Activated CD8-positive, alpha-beta memory T cell treated with anti-CD3 and anti-CD28 coated beads for 4 hours (primary cell): Measurements from ENCODE around the gene ACACB.

Source experiments
- DNase-seq, 2 donors: peaks; one replicate each; pipeline ENCODE4 v3.0.0-alpha.2; 2020; ENCODE audit warnings: low read depth in 2 of 2

ACACB gene

DNA sequence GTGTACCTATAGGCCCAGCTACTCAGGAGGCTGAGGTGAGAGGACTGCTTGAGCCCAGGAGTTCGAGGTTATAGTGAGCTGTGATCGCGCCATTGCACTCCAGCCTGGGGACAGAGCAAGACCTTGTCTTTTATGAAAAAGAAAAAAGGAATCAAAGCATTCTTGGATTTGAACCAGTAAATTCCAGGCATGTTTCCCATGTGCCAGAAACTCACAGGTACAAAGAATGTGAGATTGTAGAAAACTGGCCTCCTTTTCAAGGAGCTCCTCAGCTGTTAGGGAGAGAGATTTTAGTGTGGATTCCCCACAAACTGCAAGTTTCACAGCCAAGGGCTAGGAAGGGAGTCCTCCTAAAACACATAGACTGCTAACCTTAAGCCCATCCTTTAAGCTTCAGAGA lies 97.7 kb downstream of the ACACB start:
- DNase-seq, result no peak

DNA sequence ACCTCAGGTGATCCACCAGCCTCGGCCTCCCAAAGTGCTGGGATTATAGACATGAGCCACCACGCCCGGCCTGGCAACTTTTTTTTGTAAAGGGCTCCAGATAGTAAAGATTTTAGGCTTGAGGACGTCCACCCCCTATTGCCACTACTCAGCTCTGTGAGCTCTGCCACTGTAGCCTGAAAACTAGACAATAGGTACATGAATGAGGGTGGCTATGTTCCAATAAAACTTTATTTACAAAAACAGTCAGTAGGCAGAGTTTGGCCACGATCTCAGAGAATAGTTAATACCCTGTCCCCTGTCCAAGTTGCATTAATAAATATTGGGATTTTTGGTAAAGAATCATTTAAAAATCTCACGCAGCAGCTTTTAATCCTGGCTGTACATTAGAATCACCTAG lies 102.6 kb downstream of the ACACB start:
- DNase-seq, result no peak

DNA sequence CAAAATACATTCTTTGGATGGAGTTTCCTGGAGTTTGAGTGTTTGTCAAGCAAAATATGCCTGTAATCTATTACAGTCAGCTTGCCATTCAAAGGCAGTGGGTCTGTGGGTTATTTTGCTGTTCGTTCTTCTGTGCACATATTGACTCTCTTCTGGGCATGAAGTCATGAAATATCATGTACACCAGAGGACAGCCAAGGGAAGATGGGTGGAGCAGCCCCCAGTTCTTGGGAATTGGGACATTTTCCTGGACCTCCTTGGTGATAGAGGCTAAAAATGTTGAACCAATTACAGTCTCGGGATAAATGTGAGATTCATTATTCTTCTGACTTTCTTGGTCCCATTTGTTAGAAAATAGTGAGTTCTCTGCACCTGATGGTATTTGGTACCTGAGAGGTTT lies 103.6 kb downstream of the ACACB start:
- no peak for DNase-seq

DNA sequence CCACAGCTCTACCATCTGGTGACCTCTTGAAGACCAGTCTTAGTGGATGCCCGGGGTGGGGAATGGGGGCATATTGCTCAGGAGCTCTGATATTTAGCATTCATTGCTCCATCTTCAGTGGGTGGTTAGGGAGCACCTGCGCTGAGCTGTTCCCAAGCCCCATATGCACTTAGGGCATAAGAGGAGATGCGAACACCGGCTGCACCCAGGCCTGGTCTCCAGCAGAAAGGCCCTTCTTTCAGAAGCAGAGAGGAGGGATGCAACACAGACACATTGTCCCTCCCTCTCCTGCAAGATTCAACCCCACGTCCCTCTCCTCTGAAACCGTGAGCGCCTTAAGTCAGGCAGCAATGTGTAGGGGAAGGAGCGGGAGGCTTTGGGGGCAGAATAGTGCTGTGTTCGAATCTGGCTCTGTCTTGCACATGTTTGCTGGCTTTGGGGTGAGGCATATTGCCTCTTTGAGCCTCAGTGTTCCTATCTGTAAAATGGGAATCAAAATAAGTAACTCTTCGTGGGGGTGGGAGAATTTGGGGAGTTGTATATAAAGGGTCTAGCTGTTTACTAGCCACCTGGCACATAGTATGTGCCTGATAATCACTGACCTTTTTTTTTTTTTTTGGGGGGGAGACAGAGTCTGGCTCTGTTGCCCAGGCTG lies 105.0 kb downstream of the ACACB start:
- no peak for DNase-seq

DNA sequence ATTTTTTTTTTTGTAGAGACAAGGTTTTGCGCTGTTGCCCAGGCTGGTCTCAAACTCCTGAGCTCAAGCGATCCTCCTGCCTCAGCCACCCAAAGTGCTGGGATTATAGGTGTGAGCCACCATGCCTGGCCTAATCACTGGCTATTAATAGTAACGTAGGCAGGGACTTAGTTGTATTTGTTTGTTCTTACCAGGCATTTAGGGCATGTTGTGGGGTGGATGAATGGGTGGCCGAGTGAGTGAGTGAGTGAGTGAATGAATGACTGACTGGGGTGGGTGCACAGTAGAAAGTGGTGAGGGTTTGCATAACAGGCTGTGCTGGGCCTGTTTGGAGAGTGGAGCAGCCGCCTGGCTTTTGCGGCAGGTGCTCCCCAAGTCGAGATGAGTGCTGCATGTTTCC lies 105.7 kb downstream of the ACACB start:
- DNase-seq, result no peak

DNA sequence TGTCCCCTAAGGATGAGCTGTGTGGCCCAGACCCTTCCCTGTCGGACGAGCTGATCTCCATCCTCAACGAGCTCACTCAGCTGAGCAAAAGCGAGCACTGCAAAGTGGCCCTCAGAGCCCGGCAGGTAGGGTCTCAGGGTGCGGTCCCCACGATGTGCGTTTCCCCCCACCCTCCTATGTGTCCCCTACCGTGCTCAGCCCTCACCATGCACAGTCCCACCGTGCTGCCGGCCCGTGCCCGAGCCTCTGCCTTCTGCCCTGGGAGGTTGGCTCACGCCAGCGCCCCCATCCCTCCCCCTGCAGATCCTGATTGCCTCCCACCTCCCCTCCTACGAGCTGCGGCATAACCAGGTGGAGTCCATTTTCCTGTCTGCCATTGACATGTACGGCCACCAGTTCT lies 106.1 kb downstream of the ACACB start:
- no peak for DNase-seq

DNA sequence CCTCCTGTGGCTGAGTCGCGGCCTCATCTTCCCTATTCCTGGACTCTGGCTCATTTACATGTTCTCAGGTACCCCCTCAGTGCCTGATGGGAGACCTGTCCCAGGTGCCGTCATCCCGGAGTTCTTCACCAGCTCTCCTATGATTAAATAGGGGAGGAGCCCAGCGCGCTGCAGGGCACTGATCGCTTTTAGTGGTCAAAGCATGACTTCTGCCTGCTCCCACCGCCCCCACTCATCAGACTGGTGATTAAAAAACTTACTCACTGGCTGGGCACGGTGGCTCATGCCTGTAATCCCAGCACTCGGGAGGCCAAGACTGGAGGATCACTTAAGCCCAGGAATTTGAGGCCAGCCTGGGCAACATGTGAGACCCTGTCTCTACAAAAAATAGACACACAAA lies 106.8 kb downstream of the ACACB start:
- DNase-seq, result no peak

DNA sequence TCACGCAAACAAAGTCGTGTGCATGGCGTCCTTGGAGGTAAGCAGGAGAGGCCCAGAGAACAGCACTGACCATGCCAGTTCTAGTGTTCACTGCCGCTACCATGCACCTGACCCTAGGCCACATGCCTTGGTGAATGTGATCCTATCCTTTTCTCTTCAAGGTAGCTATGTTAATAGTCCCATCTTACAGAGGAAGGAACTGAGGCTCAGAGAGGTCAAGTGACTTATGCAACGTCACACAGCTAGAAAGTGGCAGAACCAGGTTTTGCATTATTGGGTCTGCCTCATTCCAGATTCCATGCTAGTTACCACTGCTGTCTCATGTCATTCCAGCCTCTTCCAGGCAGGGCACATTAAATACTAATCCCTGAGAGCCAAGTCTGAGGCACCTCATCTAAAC lies 107.5 kb downstream of the ACACB start:
- DNase-seq, result no peak

DNA sequence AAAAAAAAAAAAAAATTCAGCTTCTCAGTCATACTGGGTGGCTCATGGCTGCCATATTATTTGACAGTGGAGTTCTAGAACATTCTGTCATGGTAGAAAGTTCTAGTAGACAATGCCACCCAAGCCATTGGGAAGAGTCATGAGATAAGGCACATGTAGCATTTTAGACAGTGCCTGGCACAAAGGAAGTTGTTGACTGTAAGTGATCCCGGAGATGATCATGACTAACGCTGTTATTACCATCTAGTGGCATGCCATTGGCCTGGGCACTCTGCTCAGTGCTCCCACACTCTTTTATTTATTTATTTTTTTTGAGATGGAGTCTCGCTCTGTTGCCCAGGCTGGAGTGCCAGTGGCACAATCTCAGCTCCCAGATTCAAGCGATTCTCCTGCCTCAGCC lies 112.3 kb downstream of the ACACB start:
- no peak for DNase-seq

DNA sequence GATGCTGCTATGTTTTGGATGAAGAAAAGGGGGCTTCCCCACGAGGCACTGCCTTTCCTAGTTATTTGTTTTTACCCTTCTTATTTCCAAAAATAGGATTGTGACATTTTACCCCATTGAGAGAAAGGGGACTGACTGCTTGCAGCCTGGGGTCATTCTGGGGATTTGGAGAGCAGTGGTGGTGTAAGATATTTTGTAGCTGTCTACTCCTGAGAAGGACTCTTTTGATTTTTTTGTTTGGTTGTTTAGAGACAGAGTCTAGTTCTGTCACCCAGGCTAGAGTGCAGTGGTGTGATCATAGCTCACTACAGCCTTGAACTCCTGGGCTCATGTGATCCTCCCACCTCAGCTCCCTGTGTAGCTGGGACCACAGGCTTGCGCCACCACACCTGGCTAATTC lies 113.8 kb downstream of the ACACB start:
- DNase-seq, result no peak

DNA sequence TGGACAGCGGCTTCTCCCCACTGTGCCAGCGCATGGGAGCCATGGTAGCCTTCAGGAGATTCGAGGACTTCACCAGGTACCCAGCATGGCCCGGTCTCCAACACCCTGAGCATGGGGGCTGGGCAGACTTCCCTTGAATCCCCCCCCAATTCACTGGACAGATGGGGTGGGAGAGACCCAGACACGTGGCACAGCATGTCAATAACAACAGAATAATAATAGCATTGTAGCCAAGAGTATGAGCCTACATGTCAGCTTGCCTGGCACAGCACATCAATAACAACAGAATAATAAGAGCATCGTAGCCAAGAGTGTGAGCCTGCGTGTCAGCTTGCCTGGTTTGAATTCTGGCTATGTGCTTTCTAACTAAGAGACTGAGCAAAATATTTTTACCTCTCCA lies 116.3 kb downstream of the ACACB start:
- no peak for DNase-seq

DNA sequence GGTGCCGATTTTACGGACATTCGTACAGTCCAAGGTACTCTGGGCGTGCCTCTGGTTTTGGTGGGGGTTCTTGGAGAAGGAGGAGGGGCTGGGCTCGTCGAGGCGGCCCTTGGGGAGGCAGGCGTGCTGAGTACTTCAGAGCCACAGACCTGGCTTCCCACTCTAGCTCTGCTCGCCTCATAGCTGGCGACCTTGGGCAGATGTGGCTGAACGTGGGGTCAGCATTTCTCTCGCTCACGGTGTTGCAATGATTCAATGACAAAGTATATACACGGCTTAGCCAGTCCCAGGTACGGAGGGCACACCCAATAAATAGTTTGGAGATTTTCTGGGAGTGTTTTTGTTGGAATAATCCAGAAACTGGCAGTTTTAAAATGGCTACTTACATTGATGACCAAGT lies 117.6 kb downstream of the ACACB start:
- DNase-seq, result no peak

DNA sequence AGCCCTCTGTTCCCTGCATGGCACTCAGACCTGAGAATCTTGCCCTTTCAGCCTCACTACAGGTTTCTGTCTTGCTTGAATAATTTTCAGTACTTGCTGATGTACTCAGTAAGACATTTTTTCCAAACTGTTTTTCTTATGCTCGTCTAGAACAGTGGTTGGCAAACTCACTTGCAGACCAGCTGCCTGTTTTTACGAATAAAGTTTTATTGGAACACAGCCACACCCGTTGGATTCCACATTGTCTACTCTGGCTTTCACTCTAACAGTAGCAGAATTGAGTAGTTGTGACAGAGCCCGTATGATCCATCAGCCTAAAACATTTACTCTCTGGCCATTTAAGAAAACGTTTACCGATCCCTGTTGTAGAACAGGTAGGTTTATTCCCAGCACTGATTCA lies 119.9 kb downstream of the ACACB start:
- no peak for DNase-seq

DNA sequence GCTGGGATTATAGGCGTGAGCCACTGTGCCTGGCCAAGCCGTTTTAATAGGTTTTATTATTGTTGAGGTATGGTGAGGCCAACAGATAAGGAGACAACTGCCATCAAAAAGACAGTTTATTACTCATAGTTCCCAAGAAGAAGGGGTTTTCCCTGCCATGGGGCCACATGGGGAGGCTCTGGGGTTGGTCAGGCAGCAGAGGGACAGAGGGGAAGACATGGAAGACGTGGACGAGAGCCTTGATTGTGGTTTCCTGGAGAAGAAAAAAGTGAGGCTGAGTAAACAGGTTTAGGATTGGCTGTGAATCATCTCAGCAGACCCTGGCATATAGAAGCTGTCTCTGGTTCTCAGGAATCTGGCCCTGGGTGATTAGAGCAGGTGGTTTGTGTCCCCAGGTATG lies 122.8 kb downstream of the ACACB start:
- no peak for DNase-seq

DNA sequence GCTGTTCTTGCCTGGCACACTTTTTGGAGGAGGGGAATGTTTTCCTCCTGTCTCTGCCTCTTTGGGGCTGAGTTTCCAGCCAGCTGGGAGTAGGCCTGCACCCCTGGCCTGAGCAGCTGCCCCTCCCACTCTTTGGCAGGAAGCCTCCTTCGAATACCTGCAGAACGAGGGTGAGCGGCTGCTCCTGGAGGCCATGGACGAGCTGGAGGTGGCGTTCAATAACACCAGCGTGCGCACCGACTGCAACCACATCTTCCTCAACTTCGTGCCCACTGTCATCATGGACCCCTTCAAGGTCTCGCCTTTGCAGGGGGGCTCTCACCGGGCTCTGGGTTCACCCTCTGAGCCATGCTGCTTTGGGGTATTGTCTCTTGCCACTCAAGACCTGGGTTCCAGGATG lies 123.3 kb downstream of the ACACB start:
- DNase-seq, result no peak

DNA sequence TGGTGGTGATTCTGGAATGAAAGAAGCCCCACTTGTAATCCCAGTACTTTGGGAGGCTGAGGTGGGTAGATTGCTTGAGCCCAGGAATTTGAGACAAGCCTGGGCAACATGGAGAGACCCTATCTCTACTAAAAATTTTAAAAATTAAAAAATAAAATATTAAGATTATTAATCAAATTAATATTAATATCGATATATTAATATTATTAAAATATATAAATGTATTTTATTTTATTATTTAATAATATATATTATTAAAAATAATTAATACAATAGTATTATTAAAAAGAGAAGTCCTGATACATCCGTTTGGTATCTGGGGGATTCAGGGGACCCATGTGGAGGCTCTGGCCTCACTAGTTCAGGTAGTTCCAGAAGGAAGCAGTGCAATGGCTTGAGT lies 124.0 kb downstream of the ACACB start:
- DNase-seq, result no peak

DNA sequence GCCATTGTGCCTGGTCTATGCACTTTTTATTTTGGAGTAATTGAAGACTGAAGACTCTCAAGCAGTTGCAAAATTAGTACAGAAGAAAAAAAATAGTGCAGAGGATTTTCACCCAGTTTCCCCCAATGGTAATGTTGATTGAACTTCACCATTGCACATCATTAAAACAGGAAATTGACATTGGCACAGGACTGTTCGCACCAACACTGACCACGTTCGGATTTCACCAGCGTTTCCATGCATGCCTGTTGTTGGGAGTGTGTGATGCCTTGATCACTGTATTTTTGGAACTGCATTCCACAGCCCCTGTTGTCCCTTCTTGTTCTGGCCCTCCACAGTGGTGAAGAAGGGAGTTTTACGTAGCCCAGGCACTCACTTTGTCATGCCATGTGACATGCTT lies 125.5 kb downstream of the ACACB start:
- no peak for DNase-seq

DNA sequence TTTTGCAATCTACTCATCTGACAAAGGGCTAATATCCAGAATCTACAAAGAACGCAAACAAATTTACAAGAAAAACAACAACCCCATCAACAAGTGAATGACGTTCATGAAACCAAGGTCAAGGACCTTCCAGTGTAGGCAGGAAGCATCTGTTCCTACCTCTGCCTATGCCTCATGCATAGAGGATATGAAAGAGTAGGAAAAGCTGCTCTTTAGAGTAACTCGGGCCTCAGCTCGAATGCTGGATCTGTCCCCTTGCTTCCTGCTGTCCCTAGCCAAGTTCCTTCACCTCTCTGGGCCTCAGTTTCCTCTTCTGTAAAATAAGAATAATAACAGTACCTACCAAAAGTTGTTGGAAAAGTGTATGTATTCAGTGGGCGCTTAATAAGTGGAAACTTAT lies 127.7 kb downstream of the ACACB start:
- no peak for DNase-seq

DNA sequence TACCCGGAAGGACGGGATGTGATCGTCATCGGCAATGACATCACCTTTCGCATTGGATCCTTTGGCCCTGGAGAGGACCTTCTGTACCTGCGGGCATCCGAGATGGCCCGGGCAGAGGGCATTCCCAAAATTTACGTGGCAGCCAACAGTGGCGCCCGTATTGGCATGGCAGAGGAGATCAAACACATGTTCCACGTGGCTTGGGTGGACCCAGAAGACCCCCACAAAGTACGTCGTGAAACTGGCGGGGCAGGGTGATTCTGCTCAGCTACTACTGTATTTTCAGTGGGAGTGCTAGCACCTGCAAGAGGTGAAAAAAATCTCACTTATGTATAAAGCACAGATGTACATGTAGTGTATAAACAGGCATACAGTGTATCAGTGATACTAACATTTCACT lies 129.8 kb downstream of the ACACB start:
- DNase-seq, result no peak

DNA sequence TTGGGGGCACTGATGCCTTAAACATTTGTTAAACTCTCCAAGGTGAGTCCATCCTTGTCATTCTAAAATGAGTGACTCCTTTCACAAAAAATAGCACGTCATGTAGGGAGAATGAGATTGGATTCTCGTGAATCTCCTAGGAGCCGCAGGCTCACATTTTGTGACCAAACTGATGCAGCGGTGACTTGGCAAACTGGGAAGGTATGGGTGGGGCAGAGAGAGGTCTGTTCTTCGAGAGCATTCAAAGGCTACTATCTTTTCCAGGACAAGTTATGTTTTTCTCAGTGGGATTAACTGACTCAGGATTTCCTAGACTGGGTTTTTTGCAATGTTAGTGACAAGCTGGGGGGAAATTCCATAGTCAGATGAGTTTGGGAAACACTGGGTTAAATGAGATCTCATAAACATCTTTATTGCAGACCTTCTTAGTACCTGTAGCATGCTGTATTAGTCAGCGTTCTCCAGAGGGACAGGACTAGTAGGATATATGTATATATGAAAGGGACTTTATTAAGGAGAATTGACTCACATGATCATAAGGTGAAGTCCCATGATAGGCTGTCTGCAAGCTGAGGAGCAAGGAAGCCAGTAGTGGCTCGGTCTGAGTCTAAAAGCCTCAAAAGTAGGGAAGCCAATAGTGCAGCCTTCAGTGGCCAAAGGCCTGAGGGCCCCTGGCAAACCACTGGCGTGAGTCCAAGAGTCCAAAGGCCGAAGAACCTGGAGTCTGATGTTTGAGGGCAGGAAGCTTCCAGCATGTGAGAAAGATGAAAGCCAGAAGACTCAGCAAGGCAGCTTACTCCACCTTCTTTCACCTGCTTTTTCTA lies 131.7 kb downstream of the ACACB start:
- DNase-seq, result no peak

DNA sequence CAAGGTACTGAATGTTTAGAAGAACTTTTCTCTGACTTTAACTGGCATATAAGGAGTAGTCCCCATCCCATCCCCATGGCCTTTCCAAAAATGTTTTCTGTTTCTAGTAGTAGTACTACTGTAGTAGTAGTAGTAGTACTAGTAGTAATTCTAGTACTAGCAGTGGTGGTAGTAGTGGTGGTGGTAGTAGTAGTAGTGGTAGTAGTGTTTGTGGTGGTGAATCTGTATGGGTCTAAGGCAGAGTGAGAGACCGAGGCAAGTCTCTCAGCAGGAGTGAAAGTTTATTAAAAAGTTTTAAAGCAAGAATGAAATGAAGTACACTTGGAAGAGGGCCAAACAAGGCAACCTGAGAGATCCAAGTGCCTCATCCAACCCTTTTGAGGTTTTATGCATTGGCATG lies 134.1 kb downstream of the ACACB start:
- DNase-seq, result no peak

DNA sequence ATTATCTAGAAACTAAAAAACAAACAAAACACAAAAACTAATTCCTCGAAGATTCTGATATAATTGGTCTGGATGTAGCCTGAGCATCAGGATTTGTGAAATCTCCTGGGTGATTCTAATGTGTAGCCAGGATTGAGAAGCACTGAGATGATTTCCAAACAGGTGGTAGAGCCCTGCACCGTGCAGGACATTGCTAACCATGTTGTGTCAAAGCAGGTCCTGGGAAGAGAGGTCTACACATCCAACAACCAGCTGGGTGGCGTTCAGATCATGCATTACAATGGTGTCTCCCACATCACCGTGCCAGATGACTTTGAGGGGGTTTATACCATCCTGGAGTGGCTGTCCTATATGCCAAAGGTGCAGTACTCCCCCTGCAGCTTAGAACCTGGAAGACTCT lies 136.4 kb downstream of the ACACB start:
- no peak for DNase-seq

DNA sequence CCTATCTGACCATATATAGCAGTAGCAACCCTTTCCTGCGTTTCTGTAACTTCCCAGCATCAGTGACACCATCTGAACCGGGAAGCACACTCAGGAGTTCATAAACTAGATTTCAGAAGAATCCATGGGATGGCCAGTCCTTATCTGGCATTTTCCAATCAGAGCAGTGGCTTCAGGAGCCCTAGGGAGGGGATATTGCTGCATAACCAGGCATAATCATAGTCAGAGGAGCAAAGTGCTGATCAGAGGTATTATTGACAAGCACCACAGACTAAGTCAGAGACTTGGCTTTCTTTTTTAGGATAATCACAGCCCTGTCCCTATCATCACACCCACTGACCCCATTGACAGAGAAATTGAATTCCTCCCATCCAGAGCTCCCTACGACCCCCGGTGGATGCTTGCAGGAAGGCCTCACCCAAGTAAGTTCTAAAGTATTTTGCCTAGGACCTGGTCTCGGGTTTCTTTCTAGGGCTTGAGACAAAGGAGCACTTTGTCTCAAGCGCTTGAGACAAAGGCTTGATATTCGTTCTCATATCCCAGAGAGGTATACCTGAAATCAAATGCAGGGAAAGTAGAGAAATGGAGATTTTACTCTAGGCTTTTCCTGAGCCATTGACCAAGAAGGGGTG lies 137.6 kb downstream of the ACACB start:
- DNase-seq, result no peak
